ENCODE data around the gene PCNX2.

DNA sequence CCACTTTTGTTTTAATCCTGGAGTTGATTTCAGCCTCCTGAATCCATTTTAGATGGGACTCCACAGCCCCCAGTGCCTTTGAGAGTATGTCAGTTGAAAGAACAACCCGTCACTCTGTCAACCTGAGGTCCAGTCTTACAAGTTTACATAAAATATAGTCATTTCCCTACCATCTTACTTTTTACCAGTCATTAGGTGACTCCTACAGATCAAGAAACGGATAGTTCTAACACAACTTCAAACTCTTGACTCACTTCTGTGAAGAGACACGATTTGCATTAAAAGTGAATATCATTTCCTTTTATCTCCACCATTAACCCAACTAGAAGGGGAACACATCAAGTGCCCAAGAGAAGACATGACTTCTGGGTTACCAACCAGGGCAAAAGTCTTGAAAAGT, 198.0 kb downstream of the PCNX2 start:
- TF ChIP-seq CTCF (optimal IDR thresholded peaks at IDR 0.05 in 1 of 3, IDR thresholded peaks at IDR 0.05 in 1 of 3, conservative IDR thresholded peaks at IDR 0.05 in 1 of 3; ENCODE audit: extremely low read depth in 1 of 3, insufficient read depth in 2 of 3, low read length in 3 of 3) (no peak), EZH2 (IDR thresholded peaks at IDR 0.05; ENCODE audit: low read length) (no peak)
